NCI-H128 (cell line): ENCODE measurements around the gene TRIM17.

Experiments used
- DNase-seq: peaks from one replicate; lab custom pipeline; 2025; ENCODE audit not compliant: unreplicated experiment; lab: John Stamatoyannopoulos, UW

Gene TRIM17

DNA sequence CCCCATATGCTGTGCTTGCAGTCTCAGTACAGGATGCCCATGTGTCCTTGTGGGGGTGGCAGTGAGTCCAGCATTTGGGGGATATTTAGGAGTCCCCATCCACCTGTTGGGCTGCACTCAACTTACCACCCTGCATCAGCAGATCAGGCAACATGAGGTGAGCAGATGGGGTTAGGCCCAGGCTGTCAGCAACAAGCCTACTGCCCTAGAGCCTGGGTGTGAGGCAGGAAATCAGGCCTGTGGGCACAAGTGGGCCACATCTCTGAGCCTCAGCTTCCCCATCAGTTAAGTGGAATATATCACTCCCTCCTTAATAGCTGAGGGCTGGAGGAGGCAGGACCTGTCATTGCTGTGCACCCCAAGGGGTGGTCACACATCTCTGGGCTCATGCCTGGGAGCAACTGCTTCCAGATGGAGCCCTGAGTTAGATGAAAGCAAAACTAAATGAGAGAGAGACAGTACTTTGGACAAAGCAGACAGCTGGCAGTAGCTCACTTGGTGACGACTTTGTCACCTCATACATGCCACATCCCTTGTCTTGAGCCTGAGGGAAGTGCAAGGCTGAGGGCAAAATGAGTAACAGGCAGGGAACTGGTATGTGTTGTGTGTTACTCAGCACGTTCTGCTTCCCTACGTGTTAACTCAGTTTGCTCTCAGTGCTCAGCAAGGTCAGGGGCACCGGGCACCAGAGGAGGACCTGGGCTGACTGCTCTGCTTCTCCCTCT is 58.5 kb downstream of the TRIM17 start:
- no peak for DNase-seq
